HepG2 (cell line): ENCODE data around the gene SKI. TPM values are rescaled to one million over a fixed set of nuclear protein-coding genes. Genes with fewer than 3 reads are reported as not detected.

Source experiments
- ESRRA ChIP-seq: sonication (generic); formaldehyde crosslinking; IDR thresholded peaks from 2 replicates; pipeline ENCODE4 v1.5.1; 2020; ENCODE audit warnings: mild to moderate bottlenecking, low read depth, missing genetic modification reagents
- HNRNPH1 ChIP-seq: fragments of 200-400 bp; formaldehyde crosslinking; optimal IDR thresholded peaks from 2 replicates; pipeline ENCODE3; 2017; ENCODE audit warnings: mild to moderate bottlenecking, low read depth, low read length
- HOXA5 ChIP-seq: sonication (generic); formaldehyde crosslinking; IDR thresholded peaks from 2 replicates; pipeline ENCODE4 v1.4.0; 2020; ENCODE audit warnings: missing genetic modification reagents
- JDP2 ChIP-seq: sonication (generic); formaldehyde crosslinking; IDR thresholded peaks from 2 replicates; pipeline ENCODE4 v1.8.1; 2022; ENCODE audit warnings: missing genetic modification reagents, borderline replicate concordance
- KLF15 ChIP-seq: sonication (generic); formaldehyde crosslinking; IDR thresholded peaks from 2 replicates; pipeline ENCODE4 v1.8.1; 2023; ENCODE audit warnings: borderline replicate concordance, mild to moderate bottlenecking, inconsistent platforms, missing genetic modification reagents, mixed read lengths
- MBNL3 ChIP-seq: fragments of 250-450 bp; sonication (Bioruptor Pico); conservative IDR thresholded peaks from 2 replicates; pipeline ENCODE4 v1.8.0; 2022; ENCODE audit warnings: mild to moderate bottlenecking, inconsistent platforms
- NFYB ChIP-seq: sonication (generic); formaldehyde crosslinking; IDR thresholded peaks from 2 replicates; pipeline ENCODE4 v1.4.0; 2020; ENCODE audit warnings: missing genetic modification reagents
- NKX3-1 ChIP-seq: sonication (generic); formaldehyde crosslinking; IDR thresholded peaks from 2 replicates; pipeline ENCODE4 v1.5.0; 2020; ENCODE audit warnings: missing genetic modification reagents
- ONECUT2 ChIP-seq: sonication (generic); formaldehyde crosslinking; IDR thresholded peaks from 2 replicates; pipeline ENCODE4 v1.4.0; 2020; ENCODE audit warnings: missing genetic modification reagents
- PCBP1 ChIP-seq: fragments of 200-400 bp; formaldehyde crosslinking; IDR thresholded peaks from 2 replicates; pipeline ENCODE4 v1.6.1; 2017; ENCODE audit warnings: mild to moderate bottlenecking, low read depth, low read length, borderline replicate concordance
- RFXAP ChIP-seq: sonication (generic); formaldehyde crosslinking; IDR thresholded peaks from 2 replicates; pipeline ENCODE4 v1.4.0; 2020; ENCODE audit warnings: missing genetic modification reagents, borderline replicate concordance
- RXRB ChIP-seq: IDR thresholded peaks from 2 replicates; pipeline ENCODE4 v1.6.1; 2016; ENCODE audit warnings: borderline replicate concordance, missing genetic modification reagents, missing compliant biosample characterization
- SNAPC2 ChIP-seq: sonication (generic); formaldehyde crosslinking; IDR thresholded peaks from 2 replicates; pipeline ENCODE4 v1.8.1; 2022; ENCODE audit warnings: mild to moderate bottlenecking, missing genetic modification reagents
- SOX5 ChIP-seq: IDR thresholded peaks from 2 replicates; pipeline ENCODE4 v1.6.1; 2016; ENCODE audit warnings: borderline replicate concordance
- ZBTB21 ChIP-seq: sonication (generic); formaldehyde crosslinking; IDR thresholded peaks from 2 replicates; pipeline ENCODE4 v1.4.0; 2020; ENCODE audit warnings: missing genetic modification reagents
- ZEB1 ChIP-seq: IDR thresholded peaks from 2 replicates; pipeline ENCODE4 v1.6.1; 2012; ENCODE audit warnings: mild to moderate bottlenecking, low read depth, inconsistent platforms; ENCODE audit not compliant: insufficient replicate concordance
- ZNF230 ChIP-seq: sonication (generic); formaldehyde crosslinking; IDR thresholded peaks from 2 replicates; pipeline ENCODE4 v1.4.0; 2020; ENCODE audit warnings: mild to moderate bottlenecking, missing genetic modification reagents
- ZNF329 ChIP-seq: sonication (generic); formaldehyde crosslinking; IDR thresholded peaks from 2 replicates; pipeline ENCODE4 v1.9.0; 2021; ENCODE audit warnings: low read depth, mild to moderate bottlenecking, missing genetic modification reagents
- ZNF550 ChIP-seq: sonication (generic); formaldehyde crosslinking; IDR thresholded peaks from 2 replicates; pipeline ENCODE4 v1.4.0; 2020; ENCODE audit warnings: mild to moderate bottlenecking, missing genetic modification reagents, borderline replicate concordance
- ZNF777 ChIP-seq: sonication (generic); formaldehyde crosslinking; IDR thresholded peaks from 2 replicates; pipeline ENCODE4 v1.4.0; 2020; ENCODE audit warnings: missing genetic modification reagents
- ZNF792 ChIP-seq: IDR thresholded peaks from 2 replicates; pipeline ENCODE4 v1.6.1; 2016
- polyA plus RNA-seq, 8 experiments: library from polyadenylated mRNA; depleted of rRNA in 3 of 8; stranded (reverse) in 7 of 8; unstranded in 1 of 8; fragments of >200 nt; fragmentation: Illumina TruSeq in 4 of 8; extraction: Trizol in 4 of 8; gene quantifications; 2 replicates each; pipeline versions ENCODE4 v1.2.1 to v1.2.3, GENCODE V29; 2011 to 2016; ENCODE audit warnings: low read depth in 4 of 8, missing spikeins in 1 of 8, mixed read lengths in 1 of 8; ENCODE audit not compliant: insufficient read depth in 1 of 8
- total RNA-seq, 5 experiments: library from RNA; depleted of rRNA; stranded (reverse); fragments of >200 nt; fragmentation: Illumina TruSeq; extraction: Trizol; gene quantifications; 2 replicates each; pipeline ENCODE4 v1.2.3, GENCODE V29; 2016; ENCODE audit warnings: low read depth in 1 of 5
- TF ChIP-seq, protein P1 (sequence below): sonication (generic); formaldehyde crosslinking; IDR thresholded peaks from 2 replicates; pipeline ENCODE4 v1.8.0; 2022; ENCODE audit warnings: missing genetic modification reagents, mild to moderate bottlenecking, borderline replicate concordance
- TF ChIP-seq, protein P2 (sequence below): sonication (generic); formaldehyde crosslinking; IDR thresholded peaks from 2 replicates; pipeline ENCODE4 v1.8.0; 2023; ENCODE audit warnings: mild to moderate bottlenecking, missing genetic modification reagents
- TF ChIP-seq, protein P3 (sequence below): sonication (generic); formaldehyde crosslinking; IDR thresholded peaks from 2 replicates; pipeline ENCODE4 v1.8.1; 2023; ENCODE audit warnings: mild to moderate bottlenecking, inconsistent platforms, moderate library complexity, missing genetic modification reagents, borderline replicate concordance
- TF ChIP-seq, protein P4 (sequence below): sonication (generic); formaldehyde crosslinking; IDR thresholded peaks from 2 replicates; pipeline ENCODE4 v1.4.0; 2020; ENCODE audit warnings: missing genetic modification reagents

SKI gene
- total and polyA plus RNA-seq, 2 of the 13 experiments (the other 11 are each of a cell fraction or from before 2014, with no cell fraction given) = 4.7 to 6.9 TPM

DNA sequence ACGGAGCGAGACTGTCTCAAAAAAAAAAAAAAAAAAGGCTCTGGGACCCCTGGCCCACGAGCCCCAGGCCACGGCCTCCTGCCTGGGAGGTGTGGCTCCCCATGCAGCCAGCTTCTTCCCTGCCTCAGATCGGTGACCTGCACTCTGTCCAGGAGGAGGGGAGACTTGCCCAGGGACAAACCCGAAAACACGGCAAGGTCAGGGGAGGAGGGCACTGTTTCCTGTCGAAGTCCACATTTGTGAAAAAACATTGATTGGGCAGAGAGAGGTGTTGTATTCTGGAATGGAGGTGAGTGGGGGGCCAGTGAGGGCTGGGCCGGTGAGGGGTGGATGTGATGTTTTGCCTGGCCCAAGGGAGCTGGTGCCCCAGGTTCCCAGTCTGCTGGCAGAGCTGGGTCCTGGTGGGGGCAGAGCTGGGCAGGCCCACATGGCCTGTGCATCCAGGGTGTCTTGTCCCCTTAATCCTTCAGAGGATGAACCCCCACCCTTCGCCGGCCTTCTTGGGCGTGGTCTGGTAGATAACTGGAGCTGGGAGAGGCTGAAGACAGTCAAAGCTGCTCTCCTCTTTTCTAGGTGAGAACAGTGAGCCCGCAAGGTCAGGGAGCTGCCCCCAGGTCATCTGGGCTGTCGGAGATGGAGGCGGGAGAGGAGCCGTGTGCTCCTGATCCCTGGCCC is 21.2 kb upstream of the SKI start (continued):
- TF ChIP-seq, protein P1, sequence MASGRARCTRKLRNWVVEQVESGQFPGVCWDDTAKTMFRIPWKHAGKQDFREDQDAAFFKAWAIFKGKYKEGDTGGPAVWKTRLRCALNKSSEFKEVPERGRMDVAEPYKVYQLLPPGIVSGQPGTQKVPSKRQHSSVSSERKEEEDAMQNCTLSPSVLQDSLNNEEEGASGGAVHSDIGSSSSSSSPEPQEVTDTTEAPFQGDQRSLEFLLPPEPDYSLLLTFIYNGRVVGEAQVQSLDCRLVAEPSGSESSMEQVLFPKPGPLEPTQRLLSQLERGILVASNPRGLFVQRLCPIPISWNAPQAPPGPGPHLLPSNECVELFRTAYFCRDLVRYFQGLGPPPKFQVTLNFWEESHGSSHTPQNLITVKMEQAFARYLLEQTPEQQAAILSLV (CRISPR knock-in tag) = no peak
- TF ChIP-seq MBNL3 (no peak), HOXA5 (CRISPR knock-in tag) (0 out of 2 replicates have a peak, but pooled peaks have one; percentile 53), ONECUT2 (CRISPR knock-in tag) (peak; percentile 58; the same call in 1 of the 2 replicates), ZBTB21 (CRISPR knock-in tag) (no peak), ZNF777 (no peak), ZNF792 (0 out of 2 replicates have a peak, but pooled peaks have one; percentile 11), ZNF230 (CRISPR knock-in tag) (no peak), JDP2 (CRISPR knock-in tag) (no peak), PCBP1 (peak; percentile 4; the same call in 1 of the 2 replicates), SOX5 (CRISPR knock-in tag) (no peak), SNAPC2 (CRISPR knock-in tag) (no peak), HNRNPH1 (no peak), KLF15 (CRISPR knock-in tag) (no peak), RXRB (no peak), ESRRA (CRISPR knock-in tag) (peak; percentile 70; the same call in 1 of the 2 replicates), ZNF329 (CRISPR knock-in tag) (no peak), NKX3-1 (CRISPR knock-in tag) (no peak), RFXAP (0 out of 2 replicates have a peak, but pooled peaks have one; percentile 29), ZEB1 (no peak), NFYB (no peak), ZNF550 (CRISPR knock-in tag) (no peak)
- TF ChIP-seq, protein P2, sequence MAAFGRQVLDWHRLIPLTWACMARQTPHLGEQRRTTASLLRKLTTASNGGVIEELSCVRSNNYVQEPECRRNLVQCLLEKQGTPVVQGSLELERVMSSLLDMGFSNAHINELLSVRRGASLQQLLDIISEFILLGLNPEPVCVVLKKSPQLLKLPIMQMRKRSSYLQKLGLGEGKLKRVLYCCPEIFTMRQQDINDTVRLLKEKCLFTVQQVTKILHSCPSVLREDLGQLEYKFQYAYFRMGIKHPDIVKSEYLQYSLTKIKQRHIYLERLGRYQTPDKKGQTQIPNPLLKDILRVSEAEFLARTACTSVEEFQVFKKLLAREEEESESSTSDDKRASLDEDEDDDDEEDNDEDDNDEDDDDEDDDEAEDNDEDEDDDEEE (CRISPR knock-in tag) = no peak
- TF ChIP-seq, protein P3, sequence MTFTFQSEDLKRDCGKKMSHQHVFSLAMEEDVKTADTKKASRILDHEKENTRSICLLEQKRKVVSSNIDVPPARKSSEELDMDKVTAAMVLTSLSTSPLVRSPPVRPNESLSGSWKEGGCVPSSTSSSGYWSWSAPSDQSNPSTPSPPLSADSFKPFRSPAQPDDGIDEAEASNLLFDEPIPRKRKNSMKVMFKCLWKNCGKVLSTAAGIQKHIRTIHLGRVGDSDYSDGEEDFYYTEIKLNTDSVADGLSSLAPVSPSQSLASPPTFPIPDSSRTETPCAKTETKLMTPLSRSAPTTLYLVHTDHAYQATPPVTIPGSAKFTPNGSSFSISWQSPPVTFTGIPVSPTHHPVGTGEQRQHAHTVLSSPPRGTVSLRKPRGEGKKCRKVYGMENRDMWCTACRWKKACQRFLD (CRISPR knock-in tag) = no peak
- TF ChIP-seq, protein P4, sequence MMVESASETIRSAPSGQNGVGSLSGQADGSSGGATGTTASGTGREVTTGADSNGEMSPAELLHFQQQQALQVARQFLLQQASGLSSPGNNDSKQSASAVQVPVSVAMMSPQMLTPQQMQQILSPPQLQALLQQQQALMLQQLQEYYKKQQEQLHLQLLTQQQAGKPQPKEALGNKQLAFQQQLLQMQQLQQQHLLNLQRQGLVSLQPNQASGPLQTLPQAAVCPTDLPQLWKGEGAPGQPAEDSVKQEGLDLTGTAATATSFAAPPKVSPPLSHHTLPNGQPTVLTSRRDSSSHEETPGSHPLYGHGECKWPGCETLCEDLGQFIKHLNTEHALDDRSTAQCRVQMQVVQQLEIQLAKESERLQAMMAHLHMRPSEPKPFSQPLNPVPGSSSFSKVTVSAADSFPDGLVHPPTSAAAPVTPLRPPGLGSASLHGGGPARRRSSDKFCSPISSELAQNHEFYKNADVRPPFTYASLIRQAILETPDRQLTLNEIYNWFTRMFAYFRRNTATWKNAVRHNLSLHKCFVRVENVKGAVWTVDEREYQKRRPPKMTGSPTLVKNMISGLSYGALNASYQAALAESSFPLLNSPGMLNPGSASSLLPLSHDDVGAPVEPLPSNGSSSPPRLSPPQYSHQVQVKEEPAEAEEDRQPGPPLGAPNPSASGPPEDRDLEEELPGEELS (CRISPR knock-in tag) = 0 out of 2 replicates have a peak, but pooled peaks have one; percentile 19
